ENCODE results near the gene HERC3.

- no peak for TF ChIP-seq CTCF (IDR thresholded peaks at IDR 0.05)
- TF ChIP-seq POLR2AphosphoS5 (IDR thresholded peaks at IDR 0.05), result no peak
- TF ChIP-seq EP300 (IDR thresholded peaks at IDR 0.05), result no peak
Measured at GRCh38 chr4:88728146-88728545, 135.9 kb downstream of the HERC3 start.
